ENCODE data around the gene RASGRP2. TPM values are rescaled to one million over a fixed set of nuclear protein-coding genes. Genes with fewer than 3 reads are reported as not detected.

RASGRP2 gene
- total RNA-seq, 1 experiment from 2014 or later, result not detected

DNA sequence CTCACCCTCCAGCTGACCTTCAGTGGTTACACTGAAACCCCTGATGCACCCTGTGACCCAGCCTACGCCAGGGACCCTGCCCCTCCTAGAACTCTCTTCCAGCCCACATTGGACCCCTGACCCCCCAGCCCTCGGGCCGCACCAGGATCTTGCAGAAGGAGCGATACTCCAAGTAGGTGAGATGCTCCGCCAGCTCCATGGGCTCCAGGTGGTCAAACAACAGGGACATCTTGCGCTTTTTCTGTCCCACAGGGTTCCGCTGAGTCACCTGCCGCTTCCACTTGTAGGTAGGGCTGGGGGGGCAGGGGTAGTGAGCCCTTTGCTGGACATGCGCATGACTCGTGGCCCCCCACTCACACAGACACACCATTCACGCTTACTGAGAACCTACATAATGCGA, 4.1 kb downstream of the RASGRP2 start:
- no peaks in the 10 kb centered on the region for H4K20me1 ChIP-seq (ENCODE audit: low read length)
- no peak overlapping the region for H3K9ac ChIP-seq (ENCODE audit: low read length)
- CTCF ChIA-PET, result interaction anchor here (0.8 kb wide), 1 partner anchor 335 kb away, joined by 3 read pairs; no protein-coding TSS in a partner anchor
- H3K4me3 ChIP-seq (ENCODE audit: low read length), result no peak overlapping the region
- H3K9me2 ChIP-seq (replicated peaks; ENCODE audit: low read length), result no peaks in the 10 kb centered on the region
- DNase-seq (no peak), ATAC-seq (no peak)
- H3K79me2 ChIP-seq (ENCODE audit: low read length), result no peaks in the 10 kb centered on the region
- H3F3A ChIP-seq (ENCODE audit: low read length, unreplicated experiment), result no peaks in the 10 kb centered on the region
- POLR2A ChIA-PET (ENCODE audit: unreplicated experiment), result no interaction called here
- TF ChIP-seq EZH2phosphoT487 (IDR thresholded peaks at IDR 0.05; ENCODE audit: borderline replicate concordance, low read length), result no peak
- peaks cover 27% of the 10 kb centered on the region for H3K27me3 ChIP-seq (ENCODE audit: low read length)
- H3K9me3 ChIP-seq (ENCODE audit: low read length), result no peaks in the 10 kb centered on the region
- H3K36me3 ChIP-seq (ENCODE audit: low read depth, low read length), result no peaks in the 10 kb centered on the region
- intact Hi-C loops (cut with micrococcal nuclease), result no loop called here
- BruUV-seq (replicated peaks), result no TSS peak
- H2AFZ ChIP-seq (ENCODE audit: low read length), result no peak overlapping the region
- no peak overlapping the region for H3K27ac ChIP-seq (ENCODE audit: low read length)
- H3K4me2 ChIP-seq (ENCODE audit: low read length), result no peak overlapping the region
- peaks cover 13% of the 10 kb centered on the region for H3K4me1 ChIP-seq (ENCODE audit: insufficient read depth, low read length)

- no peaks in the 10 kb centered on the region for H3K79me2 ChIP-seq (ENCODE audit: low read length)
- no peak overlapping the region for H3K9ac ChIP-seq (ENCODE audit: low read length)
- H3K9me2 ChIP-seq (replicated peaks; ENCODE audit: low read length), result no peaks in the 10 kb centered on the region
- no peaks in the 10 kb centered on the region for H3K4me1 ChIP-seq (ENCODE audit: insufficient read depth, low read length)
- BruUV-seq (replicated peaks), result no TSS peak
- intact Hi-C loops (cut with micrococcal nuclease), result no loop called here
- CTCF ChIA-PET, result no interaction called here
- no peak for TF ChIP-seq CTCF (conservative IDR thresholded peaks at IDR 0.05; ENCODE audit: low read depth, low read length)
- TF ChIP-seq EZH2phosphoT487 (IDR thresholded peaks at IDR 0.05; ENCODE audit: borderline replicate concordance, low read length), result no peak
- TF ChIP-seq EZH2 (IDR thresholded peaks at IDR 0.05; ENCODE audit: low read length, unreplicated experiment), result no peak
- DNase-seq (no peak), ATAC-seq (no peak)
- H3K27me3 ChIP-seq (ENCODE audit: low read length), result 0 out of 2 replicates have a peak, but pooled peaks cover under 1% of the 10 kb centered on the region
- H3K4me2 ChIP-seq (ENCODE audit: low read length), result no peak overlapping the region
- no peak overlapping the region for H2AFZ ChIP-seq (ENCODE audit: low read length)
- H3F3A ChIP-seq (ENCODE audit: low read length, unreplicated experiment), result no peaks in the 10 kb centered on the region
- no peak overlapping the region for H3K4me3 ChIP-seq (ENCODE audit: low read length)
- no peaks in the 10 kb centered on the region for H3K36me3 ChIP-seq (ENCODE audit: low read depth, low read length)
- no peaks in the 10 kb centered on the region for H3K9me3 ChIP-seq (ENCODE audit: low read length)
- H3K27ac ChIP-seq (ENCODE audit: low read length), result no peak overlapping the region
- POLR2A ChIA-PET (ENCODE audit: unreplicated experiment), result no interaction called here
- H4K20me1 ChIP-seq (ENCODE audit: low read length), result no peaks in the 10 kb centered on the region
Measured at GRCh38 chr11:64736654-64737053, 7.3 kb downstream of the RASGRP2 start.

DNA sequence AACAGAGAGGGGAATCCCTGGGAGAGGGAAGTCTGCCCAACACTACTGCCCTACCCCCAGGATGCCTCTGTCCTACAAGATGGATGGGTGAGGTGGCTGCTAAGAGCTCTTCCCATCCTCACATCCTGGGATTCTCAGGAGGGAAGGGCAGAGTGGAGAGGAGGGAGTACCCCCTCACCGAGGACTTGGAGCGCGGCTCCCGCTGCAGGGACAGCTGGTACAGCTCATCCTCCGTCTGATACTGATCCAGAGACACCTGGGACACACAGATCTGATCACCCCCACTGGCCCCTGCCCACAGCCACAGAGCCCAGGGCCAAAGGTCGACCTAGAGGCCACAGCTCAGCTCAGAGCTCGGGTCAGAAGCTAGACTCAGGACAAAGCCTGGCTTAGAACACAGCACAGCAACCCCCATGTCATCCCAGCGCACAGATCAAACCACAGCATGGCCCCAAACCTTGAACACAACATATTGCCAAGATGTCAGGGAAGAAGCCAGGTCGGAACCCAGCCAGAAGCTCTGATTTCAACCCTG, 8.2 kb downstream of the RASGRP2 start:
- Histone ChIP-seq H2AFZ (ENCODE audit: low read length) (no peak overlapping the region), H3K4me3 (ENCODE audit: low read length) (no peak overlapping the region), H3K79me2 (ENCODE audit: low read length) (no peaks in the 10 kb centered on the region), H3K4me2 (ENCODE audit: low read length) (no peak overlapping the region), H3K27me3 (ENCODE audit: low read length) (peaks cover 2% of the 10 kb centered on the region; the same call in 1 of the 2 replicates), H3K9me2 (replicated peaks; ENCODE audit: low read length) (no peaks in the 10 kb centered on the region), H3K36me3 (ENCODE audit: low read depth, low read length) (no peaks in the 10 kb centered on the region), H3K4me1 (ENCODE audit: insufficient read depth, low read length) (no peaks in the 10 kb centered on the region), H3F3A (ENCODE audit: low read length, unreplicated experiment) (no peaks in the 10 kb centered on the region), H3K27ac (ENCODE audit: low read length) (no peak overlapping the region), H4K20me1 (ENCODE audit: low read length) (no peaks in the 10 kb centered on the region), H3K9ac (ENCODE audit: low read length) (no peak overlapping the region), H3K9me3 (ENCODE audit: low read length) (no peaks in the 10 kb centered on the region)
- ChIA-PET POLR2A (ENCODE audit: unreplicated experiment) (interaction anchor here (0.6 kb wide), 1 partner anchor 185 kb away, joined by 3 read pairs; no protein-coding TSS in a partner anchor), CTCF (interaction anchor here (0.6 kb wide), 2 partner anchors 24 to 33 kb away, joined by 7 to 11 read pairs; partner anchors contain the start of gene PYGM)
- BruUV-seq (replicated peaks), result no TSS peak
- TF ChIP-seq EZH2phosphoT487 (IDR thresholded peaks at IDR 0.05; ENCODE audit: borderline replicate concordance, low read length) (no peak), EZH2 (IDR thresholded peaks at IDR 0.05; ENCODE audit: low read length, unreplicated experiment) (no peak), CTCF (conservative IDR thresholded peaks at IDR 0.05; ENCODE audit: low read depth, low read length) (no peak)
- ATAC-seq, result no peak
- DNase-seq, result no peak
- intact Hi-C loops (cut with micrococcal nuclease), result no loop called here

Measured in PC-3 (cell line).